Inferior parietal cortex (tissue), 1 donor: ENCODE data around the gene TNFAIP8L1.
A peak's percentile ranks its signal among the peaks of the same experiment; 100 is the strongest.
"Not testable (repeated sequence)": the region's sequence is repeated elsewhere in the genome, so short reads cannot be mapped to it uniquely, and the experiment has no call there.

ENCODE experiments used
- DNase-seq: peaks from one replicate; pipeline ENCODE4 v3.0.0-alpha.2; 2016; ENCODE audit errors: extremely low spot score

TNFAIP8L1 gene

DNA sequence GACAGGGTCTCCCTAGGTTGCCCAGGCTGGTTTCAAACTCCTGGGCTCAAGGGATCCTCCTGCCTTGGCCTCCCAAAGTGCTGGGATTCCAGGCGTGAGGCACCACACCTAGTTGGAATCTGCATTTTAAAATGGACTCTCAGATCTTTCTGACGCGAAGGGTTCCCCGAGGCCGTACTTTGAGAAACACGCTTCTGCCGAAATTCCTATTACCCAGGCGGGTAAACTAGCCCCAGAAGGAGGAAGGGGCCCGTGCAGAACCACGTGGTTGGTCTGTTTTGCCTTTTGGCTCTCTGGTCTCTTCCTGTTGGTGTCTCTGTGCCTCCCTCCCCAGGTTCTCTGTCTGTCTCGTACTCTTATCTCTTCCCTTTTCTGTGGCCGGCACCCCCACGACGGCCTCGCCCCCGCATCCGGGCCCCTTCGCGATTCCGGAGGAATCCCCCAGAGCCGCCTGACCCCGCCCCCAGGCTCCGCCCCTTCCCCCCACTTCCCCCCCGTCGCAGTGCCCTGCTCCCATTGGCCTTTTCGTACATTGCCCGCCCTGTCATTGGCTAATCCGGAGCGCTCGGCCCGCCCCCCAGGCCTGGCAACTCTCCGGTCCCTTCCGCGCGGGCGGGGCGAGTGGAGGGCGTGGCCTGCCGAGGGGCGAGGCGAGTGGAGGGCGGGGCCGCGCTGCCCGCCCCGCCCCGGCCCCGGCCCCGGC, at the start of gene TNFAIP8L1:
TSS of gene TNFAIP8L1 (plus strand) at position 689 of the 703 bp plus-strand sequence. CDS start 12,354 bp downstream, outside the sequence.
- DNase-seq = peak; percentile 91

DNA sequence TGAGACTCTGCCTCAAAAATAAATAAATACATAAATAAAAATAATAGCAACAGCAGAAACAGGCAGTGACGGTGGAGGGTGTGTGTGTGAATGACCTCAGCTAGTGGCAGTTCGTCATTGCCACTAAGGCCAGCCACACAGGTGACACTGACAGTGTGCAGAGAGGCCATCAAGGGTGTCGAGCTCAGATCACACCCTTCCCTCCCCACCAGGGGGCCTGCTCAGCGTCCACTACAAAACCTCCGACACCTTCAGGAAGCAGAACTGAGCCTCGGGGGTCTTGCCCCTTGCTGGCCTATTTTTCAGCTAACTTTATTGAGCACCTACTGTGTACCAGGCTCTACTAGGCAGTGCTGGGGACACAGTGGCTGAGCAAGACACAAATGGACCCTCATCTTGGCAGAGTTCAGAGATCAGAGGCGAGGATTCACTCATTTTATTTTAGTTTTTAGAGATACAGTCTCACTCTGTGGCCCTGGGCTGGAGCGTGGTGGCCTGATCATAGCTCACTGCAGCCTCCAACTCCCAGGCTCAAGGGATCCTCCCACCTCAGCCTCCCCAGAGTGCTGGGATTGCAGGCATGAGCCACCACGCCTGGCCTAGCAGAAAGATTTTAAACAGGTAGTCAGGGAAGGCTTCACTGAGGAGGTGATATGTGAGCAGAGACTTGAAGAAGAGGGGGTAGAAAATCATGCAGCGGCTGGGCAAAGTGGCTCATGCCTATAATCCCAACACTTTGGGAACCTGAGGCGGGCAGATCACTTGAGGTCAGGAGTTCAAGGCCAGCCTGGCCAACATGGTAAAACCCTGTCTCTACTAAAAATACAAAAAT, 49.5 kb upstream of the TNFAIP8L1 start:
- DNase-seq = no peak

DNA sequence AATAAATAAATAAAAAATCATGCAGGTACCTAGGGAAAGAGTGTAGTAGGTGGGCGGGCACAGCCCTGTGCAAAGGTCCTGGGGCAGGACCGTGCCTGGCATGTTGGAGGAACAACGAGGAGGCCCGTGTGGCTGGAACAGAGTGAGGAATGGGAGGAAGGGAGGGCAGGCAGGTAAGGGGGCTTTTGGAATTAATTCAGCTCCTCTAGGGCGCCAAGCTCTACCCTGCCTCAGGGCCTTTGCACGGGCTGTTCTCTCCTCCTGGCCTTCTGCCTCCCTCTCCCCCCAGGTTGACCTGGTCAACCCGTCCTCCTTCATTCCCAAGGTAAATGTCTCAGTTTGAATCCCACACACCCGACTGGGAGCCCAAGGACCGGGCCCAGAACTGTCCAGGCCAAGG, 48.8 kb upstream of the TNFAIP8L1 start:
- DNase-seq = no peak

DNA sequence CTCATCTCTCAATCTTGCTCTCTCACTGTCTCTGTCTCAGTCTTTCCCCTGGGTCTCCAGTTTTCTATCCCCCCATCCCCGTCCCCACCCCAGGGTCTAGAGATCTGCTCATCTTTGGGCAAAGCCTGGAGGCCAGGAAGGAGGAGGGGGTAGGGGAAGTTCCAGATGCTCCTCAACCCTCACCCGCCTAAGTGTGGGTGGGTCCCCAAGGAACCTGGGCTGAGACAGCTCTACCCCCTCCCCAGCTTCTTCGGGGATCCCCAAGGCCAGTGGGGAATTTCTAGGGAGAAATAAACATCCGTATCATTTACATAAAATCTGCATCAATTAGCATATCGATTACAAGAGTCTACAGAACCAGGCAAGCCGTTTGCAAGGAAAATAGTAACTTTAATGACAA, 48.0 kb upstream of the TNFAIP8L1 start:
- DNase-seq = no peak

DNA sequence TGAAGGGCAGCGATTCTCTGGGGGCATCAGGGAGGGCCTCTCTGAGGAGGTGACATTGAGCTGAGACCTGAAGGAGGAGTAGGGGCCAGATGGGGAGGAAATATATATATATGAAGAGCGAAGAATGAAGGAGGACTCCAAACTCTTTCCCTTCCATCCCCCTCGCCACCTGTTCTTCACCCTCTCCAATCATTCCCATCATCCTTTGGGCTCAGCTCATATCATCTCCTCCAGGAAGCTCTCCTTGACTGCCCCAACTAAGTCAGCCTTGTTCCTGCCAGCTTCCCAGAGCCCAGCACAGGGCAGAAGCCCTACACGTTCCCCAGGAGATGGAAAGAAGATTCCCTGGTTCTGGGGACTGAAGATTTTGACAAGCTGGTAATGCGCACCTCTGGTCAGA, 46.9 kb upstream of the TNFAIP8L1 start:
- no peak for DNase-seq

DNA sequence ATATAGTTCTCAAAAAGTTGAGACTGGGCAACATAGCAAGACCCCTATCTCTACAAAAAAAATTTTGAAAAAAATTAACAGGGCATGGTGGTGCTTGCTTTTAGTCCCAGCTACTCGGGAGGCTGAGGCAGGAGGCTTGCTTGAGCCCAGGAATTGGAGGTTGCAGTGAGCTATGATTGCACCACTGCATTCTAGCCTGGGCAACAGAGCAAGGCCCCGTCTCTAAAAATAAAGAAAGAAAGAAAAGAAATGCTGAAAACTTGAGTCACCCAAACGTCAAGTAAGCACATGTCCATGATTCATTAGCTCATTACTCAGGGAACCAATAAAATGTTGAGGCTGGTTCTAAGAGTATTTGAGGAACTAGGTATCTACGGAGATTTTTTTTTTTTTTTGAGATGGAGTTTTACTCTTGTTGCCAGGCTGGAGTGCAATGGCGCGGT, 45.9 kb upstream of the TNFAIP8L1 start:
- no peak for DNase-seq

DNA sequence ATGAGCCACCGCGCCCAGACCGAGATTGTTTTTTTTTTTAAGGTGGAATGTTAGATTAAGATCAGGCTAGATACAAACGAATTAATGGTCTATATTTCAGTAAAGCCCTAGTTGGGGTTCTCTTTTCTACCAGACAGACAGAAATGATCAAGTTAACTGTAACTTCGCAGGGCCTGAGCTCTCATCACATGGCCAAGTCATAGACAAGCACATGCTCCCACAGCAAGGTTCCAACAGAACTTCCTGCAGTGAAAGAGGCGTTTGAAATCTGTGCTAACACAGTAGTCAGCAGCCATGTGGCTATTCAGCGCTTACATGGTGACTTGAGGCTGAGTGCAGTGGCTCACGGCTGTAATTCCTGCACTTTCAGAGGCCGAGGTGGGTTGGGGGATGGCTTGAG, 45.1 kb upstream of the TNFAIP8L1 start:
- DNase-seq = no peak

DNA sequence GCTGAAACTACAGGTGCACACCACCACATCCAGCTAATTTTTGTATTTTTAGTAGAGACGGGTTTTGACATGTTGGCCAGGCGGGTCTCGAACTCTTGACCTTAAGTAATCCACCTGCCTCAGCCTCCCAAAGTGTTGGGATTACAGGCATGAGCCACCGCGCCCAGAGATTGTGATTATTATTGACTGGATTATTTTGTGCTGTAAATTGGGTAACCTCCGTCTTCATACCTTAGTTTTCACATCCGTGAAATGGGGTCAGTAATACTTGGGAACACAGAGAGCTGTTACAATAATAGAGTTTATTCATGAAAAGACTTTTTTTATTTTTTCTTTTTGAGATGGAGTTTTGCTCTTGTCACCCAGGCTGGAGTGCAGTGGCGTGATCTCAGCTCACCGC, 44.2 kb upstream of the TNFAIP8L1 start:
- DNase-seq = not testable (repeated sequence)

DNA sequence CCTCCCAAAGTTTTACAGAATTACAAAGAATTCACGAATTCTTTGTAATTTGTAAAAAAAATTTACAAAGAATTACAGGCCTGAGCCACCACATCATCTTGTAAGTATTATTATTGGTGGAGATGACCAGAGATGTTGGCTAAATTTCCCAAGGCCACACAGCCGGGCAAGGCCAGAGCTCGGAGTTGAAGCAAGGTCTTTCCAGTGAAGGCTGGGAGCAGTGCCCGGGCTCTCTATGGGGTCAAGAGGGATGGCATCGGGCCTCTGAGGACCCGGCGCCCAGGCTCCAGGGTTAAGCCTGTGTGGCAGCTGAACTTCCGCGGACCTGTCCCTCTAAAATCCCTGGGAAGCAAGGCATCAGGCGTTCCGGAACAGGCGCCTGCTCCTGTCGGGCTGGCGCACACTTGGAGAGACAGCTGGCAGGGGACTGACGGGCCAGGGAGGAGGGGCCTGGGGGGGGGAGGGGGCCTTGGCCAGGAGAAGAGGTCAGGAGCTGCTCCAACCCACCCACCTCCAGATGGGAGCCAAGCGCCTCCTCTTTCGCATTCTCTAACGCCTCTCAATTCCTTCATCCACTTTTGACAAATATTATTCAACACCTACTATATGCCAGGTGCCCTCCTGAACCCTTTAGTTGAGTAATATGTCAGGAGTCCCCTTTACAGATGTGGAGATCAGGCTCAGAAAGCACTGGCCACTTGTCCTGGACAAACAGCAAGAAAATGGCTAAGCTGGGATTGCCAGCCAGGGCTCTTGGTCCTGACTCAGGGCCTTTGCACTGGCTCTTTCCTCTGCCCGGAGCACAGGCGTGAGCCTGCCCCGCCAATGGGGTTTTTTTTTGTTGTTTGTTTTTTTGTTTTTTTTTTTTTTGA, 43.0 kb upstream of the TNFAIP8L1 start:
- no peak for DNase-seq

DNA sequence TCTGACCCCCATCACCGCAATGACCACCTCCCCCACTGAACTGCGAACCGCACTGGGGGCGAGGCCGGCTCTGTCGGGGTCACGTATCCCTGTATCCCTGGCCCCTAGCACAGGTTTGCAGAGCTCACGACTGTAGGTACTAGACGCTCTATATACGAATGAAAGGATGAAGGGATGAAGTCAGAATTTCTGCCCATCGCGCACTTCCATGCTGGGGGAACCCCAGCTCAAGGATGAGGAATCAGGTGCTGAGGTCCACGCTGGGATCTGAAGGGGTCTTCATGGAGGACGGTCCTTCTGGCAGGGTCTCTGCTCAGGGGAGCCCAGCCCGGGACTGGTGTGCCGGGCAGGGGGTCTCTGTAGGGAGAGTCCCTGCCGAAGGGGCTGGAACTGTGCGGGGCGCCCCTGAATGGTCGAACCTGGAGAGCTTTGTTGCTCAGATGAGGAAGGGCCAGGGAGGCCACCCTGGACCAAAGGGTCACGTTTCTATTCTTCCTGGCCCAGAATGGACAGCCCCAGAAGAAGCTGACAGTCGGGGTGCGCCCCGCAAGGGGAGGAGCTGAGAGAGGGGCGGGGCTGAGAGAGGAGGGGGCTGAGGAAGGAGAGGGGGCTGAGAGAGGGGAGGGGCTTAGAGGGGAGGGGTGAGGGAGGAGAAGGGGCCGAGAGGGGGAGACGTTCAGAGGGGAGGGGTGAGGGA, 41.9 kb upstream of the TNFAIP8L1 start:
- DNase-seq = no peak

DNA sequence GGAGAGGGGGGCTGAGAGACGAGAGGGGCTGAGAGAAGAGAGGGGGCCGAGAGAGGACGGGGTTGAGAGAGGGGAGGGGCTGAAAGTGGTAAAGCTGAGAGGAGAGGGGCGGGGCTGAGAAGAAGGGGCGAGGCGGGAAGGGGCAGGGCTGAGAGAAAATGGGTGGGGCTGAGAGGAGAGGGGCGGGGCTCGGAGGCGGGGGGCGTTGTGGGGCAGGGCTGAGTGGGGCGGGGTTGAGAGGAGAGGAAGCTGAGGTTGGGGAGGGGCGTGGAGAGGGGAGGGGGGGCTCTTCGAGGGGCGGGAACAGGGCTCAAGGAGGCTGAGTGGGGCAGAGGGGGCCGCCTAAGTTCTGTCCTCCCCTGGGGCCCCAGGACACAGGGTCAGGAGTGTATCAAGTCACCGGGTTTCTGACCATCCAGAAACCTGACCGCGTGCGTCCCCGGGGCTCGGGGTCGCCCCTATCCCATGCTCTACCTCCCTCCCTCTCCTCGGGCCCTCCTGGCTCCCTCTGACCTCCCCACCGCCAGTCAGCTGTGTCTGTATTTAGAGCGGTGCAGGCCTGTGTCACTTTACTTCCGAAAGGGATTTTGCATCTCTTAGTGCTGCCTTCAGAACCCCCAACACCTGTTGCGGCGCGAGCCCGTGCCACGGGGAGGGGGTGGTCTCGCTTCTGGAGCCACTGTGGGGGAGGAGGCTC, 41.2 kb upstream of the TNFAIP8L1 start:
- no peak for DNase-seq

DNA sequence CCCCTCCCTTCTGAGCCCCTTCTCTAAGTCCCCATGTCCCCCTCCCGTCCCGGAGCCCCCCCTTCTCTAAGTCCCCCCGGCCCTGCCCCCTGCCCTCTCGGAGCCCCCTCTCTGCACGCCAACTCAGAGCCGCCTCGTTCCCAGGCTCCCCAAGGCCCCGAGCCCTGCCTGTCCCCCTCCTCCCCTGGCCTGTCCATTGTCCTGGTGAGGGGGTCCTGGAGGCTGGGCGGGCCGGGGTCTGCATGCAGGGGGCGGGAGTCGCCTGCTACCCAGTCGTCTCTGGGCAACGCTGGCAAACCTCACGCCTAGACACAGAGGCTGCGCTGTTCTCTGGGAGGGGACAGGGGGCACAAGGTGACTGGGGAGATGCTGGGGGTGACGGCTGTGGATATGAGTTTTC, 40.6 kb upstream of the TNFAIP8L1 start:
- no peak for DNase-seq

DNA sequence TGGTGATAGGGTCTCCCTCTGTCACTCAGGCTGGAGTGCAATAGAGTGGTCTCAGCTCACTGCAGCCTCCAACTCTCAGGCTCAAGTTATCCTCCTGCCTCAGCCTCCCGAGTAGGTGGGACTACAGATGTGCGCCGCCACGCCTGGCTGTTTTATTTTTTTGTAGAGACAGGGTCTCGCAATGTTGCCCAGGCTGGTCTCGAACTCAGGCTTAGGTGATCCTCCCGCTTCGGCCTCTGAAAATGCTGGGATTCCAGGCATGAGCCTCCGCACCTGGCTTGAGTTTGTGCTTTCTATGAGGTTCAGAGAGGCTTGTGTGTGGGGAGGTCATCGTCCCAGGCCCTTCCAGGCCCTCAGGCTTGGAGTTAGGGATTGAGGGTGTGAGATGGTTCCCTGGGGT, 39.2 kb upstream of the TNFAIP8L1 start:
- no peak for DNase-seq

DNA sequence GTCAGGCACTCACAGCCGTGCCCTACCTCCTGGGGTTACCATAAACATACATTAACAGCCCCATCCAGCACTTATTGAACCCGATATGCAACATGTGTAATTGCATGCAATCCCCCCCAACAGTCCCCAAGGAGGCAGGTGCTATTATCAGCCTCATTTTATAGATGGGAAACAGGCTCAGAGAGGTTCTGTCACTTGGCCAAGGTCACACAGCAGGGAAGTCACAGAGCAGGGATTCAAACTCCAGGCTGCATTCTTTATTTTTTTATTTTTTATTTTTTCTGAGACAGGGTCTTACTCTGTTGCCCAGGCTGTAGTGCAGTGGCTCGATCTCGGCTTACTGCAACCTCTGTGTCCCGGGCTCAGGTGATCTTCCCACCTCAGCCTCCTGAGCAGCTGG, 38.4 kb upstream of the TNFAIP8L1 start:
- no peak for DNase-seq

DNA sequence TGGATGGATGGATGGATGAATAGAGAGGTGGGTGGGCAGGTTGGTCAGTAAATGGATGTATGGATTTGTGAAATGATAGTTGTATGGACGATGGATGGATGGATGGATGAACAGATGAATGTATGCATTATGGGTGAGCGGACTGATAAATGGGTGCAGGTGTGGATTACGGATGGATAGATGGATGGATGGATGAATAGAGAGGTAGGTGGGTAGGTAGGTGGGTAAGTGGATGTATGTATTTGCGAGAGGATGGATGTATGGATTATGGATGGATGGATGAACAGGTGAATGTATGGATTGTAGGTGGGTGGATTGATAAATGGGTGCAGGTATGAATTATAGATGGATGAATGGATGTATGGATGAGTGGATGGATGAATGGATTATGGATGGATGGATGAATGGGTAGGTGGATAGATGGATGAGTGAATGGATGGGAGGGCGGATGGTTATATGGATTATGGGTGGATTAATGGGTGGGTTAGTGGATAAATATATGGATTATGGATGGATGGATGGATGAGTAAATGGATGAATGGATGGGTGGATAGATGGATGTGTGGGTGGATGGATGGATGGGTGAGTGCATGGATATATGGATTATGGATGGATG, 37.0 kb upstream of the TNFAIP8L1 start:
- no peak for DNase-seq

DNA sequence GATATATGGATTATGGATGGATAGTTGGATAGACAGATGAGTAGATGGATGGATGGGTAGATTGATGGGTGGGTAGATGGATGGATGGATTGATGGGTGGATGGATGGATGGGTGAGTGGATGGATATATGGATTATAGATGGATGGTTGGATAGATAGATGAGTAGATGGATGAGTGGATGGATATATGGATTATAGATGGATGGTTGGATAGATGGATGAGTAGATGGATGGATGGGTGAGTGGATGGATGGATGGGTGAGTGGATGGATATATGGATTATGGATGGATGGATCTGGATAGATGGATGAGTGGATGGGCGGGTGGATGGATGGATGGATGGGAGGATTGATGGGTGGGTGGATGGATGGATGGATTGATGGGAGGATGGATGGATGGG, 36.4 kb upstream of the TNFAIP8L1 start:
- no peak for DNase-seq

DNA sequence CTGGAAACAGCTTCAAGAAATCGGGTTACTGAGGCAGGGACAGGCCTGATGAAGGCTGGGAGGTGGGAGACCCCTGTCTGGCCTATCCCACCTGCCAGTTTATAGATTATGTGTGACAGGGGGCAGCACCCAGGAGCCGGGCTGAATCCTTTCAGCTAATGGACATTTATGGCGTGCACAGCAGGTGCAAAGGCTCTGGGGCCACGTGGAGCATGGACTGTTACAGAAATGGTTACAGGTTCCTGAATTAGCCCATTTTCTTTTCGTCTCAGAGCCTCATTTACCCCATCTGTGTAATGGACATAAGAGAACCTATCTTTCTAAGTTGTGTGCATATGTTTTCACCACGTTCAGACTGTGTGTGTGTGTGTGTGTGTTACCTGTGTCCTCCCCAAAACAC, 34.4 kb upstream of the TNFAIP8L1 start:
- no peak for DNase-seq

DNA sequence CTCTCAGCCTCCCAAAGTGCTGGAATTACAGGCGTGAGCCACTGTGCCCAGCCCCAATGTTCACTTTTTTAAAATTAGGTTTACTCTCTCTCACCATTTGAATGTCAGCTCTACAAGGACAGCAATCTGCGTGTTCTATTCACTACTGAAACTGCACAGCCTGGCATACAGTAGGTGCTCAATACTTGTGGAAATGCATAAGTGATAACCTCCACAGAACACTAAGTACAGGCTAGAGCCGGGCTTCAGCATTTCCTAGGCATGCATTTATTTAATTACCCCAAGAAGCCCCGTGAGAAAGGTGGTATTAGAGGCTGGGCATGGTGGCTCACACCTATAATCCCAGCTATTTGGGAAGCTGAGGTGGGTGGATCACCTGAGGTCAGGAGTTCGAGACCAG, 33.1 kb upstream of the TNFAIP8L1 start:
- no peak for DNase-seq

DNA sequence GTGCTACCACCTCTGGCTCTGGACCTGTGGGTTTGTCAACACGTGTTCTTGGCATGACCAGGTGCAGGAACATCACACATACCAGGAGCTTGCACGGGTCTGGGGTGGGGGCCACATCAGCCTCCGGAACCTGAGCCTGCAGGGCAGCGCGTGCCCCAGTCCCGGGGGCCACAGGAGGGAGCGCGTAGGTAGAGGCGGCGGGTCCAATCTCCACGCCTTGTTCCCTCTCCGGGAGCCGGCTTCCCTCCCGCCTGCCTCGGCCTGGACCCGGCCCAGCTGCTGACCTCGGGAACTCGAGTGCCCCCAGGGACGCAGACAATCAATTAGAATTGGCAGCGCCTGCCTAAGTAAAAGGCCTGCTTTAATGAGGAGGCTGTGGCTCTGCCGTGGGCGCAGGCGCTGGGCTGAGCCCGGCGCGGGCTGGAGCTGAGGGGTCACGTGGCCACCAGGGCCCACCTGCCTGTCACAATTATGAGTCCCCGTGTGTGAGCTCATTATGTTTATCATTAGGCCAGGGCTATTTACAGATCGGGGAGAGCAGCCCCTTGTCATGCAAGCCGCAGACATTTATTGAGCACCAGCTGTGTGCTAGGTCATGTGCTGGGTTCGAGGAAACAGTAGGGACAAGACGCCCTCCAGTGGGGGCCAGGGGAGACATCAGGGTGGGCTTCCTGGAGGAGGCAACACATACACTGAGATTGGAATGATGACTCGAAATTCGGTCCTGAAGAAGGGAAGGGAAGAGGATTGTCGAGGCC, 32.2 kb upstream of the TNFAIP8L1 start:
- peak; percentile 22 for DNase-seq
